NCI-H2029 (cell line): Measurements from ENCODE around the gene SH3D19.
A peak's percentile ranks its signal among the peaks of the same experiment; 100 is the strongest.
"Not testable (repeated sequence)": the region's sequence is repeated elsewhere in the genome, so short reads cannot be mapped to it uniquely, and the experiment has no call there.

Experiments used
- DNase-seq: peaks from one replicate; lab custom pipeline; 2025; lab: John Stamatoyannopoulos, UW

The SH3D19 gene

DNA sequence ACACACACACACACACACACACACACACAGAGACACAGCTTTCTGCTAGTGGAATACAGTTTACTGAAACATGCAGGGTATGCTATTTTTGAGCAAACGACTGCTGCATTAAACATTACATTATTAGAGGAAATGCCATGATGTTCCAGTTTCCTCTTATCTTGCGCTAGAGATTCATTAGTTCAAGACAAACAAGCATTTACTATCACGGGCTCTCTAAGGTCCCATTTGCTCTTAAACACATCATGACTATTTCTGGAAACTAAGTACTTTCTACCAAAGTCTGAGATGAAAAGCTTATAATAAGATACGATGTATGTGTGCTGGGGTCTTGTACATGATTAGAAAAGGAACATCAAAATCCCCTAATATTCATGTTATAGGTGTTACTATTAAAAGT is 177.1 kb downstream of the SH3D19 start:
- no peak for DNase-seq

DNA sequence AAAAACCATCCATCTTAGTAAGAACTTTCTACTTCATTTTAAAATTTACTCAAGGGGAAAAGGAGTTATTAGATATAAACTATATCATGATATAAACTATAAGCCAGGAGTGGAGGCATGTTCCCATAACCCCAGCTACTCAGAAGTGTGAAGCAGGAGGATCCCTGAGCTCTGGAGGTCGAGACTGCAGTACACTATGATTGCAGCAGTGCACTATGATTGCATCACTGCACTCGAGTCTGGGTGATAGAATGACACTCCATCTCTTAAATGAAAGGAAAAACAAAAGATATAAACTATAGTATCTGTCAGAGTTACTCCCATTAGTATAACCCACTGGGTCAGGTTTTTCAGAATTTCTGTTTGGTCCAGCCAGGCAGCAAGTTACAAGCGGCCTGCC is 178.4 kb downstream of the SH3D19 start:
- no peak for DNase-seq

DNA sequence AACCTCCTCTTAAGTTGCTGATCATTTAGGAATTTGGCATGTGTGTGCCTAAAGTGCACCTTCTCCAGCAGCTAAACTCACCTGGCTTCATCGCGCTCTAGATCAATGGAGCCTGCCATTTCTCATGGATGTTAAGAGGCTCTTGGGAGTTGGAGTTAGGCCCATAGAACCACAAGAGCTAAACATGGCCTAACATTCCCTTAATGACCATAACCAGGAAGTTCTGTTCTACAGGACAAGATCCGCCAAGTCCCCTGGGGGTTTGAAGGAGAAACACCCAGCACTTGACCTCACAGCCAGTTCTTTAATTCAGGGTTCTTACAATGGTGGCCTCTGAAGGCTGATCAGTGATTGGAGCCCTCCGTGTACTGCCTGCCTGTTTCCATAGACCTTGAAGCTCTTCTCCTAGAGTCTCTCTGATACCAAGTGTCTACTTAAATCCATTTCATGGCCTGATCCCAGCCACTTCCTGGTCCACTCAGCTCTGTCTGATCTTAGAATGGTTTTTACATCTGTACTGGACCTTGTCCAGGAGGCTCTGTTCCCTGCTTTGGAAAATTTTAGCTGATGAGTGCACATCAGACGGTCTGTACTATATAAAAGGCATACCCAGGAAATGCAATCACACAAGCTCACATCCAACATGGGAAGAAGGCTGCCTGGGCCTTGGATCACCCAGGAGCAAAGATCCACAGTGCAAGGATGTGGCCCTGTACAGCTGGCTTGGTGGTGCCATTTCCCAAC is 180.9 kb downstream of the SH3D19 start:
- no peak for DNase-seq

GRCh38 chr4:151143811-151144210 is 181.6 kb downstream of the SH3D19 start:
- DNase-seq: no peak

DNA sequence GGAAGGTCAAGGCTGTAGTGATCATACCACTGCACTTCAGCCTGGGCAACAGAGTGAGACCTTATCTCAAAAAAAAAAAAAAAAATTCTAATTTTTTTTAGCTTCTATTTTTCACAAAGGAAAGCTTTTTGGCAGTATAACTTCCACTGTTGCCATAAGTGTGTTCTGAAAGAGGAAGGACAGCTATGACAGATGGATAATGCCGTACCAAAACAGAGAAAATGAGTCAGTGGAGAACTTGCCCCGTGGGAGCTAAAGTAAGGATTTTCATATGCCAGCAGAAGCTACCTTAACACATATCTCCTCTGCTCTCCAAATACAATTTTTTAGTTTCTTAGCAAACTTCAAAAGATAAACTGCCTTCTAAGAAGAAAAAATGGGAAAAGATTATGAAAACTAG is 182.2 kb downstream of the SH3D19 start:
- DNase-seq: no peak

DNA sequence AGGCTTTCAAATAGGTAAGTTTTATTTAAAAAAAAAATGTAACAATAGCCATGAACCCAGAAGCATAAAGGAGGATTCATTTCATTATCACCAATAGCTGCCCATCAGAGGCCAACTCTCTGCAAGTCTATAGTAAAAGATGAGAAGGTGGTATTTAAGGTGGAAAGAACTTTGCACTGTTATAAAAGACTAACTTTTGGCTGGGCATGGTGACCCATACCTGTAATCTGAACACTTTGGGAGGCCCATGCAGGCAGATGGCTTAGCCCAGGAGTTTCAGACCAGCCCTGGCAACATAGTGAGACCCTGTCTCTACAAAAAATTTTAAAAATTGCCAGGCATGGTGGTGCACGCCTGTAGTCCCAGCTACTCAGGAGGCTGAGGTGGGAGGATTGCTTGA is 182.6 kb downstream of the SH3D19 start:
- no peak for DNase-seq

GRCh38 chr4:151139814-151140213 is 185.6 kb downstream of the SH3D19 start:
- no peak for DNase-seq

- DNase-seq: not testable (repeated sequence)
These were observed 189.4 kb downstream of the SH3D19 start for GRCh38 chr4:151136048-151136447.

- no peak for DNase-seq
These were observed 192.1 kb downstream of the SH3D19 start for GRCh38 chr4:151133311-151133710.

DNA sequence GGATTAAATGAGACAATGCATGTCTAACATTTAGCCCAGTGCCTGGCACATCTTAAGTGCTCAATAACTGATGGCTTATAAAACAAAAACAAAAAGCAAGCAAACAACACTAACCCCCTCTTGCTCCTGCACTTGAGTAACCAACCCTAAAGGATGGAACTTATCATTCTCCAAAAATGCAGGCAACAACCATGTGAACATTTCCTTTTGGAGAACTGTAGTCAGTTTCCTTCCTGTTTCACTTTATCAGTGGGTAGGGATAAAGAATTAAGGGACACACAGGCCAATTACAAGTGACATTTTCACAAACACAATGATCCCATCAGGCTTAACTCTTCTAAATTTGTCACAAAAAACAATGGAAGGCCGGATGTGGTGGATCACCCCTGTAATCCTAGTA is 195.6 kb downstream of the SH3D19 start:
- DNase-seq: no peak

DNA sequence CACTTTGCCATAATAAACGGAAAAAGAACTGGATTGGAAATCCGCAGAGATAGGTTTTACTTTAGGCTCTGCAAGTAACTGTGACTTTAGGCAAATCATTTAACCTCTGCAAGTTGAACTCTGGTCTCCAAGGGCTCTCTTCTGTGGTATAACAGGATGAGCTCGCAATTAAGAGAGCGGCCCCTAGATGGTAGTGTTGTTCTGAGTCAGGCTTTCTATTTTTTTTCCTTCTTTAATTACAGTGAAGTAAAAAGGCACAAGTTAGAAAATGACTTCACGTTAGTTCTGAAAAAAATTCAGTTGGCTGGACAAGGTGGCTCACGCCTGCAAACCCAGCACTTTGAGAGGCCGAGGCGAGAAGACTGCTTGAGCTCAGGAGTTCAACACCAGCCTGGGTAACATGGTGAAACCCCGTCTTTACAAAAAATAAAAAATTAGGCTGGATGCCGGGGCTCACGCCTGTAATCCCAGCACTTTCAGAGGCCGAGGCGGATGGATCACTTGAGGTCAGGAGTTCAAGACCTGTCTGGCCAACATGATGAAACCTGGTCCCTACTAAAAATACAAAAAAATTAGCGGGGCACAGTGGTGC is 207.9 kb downstream of the SH3D19 start:
- DNase-seq: peak; percentile 22

DNA sequence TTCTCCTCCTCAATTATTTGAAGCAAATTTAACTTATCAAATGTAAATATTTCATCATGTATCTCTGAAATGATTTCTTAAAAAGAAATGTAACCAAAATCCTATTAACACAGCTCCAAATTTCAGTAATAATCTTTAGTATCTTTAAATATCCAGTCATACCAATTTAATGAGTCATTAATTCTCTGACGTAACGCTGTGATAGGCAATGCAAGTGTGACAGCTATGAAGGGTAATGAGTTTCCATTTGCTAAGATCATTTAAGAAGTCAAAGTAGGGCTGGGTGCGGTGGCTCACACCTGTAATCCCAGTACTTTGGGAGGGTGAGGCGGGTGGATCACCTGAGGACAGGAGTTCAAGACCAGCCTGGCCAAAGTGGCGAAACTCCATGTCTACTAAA is 210.4 kb downstream of the SH3D19 start:
- no peak for DNase-seq

- DNase-seq: no peak
These were observed 211.1 kb downstream of the SH3D19 start for GRCh38 chr4:151114338-151114737.

DNA sequence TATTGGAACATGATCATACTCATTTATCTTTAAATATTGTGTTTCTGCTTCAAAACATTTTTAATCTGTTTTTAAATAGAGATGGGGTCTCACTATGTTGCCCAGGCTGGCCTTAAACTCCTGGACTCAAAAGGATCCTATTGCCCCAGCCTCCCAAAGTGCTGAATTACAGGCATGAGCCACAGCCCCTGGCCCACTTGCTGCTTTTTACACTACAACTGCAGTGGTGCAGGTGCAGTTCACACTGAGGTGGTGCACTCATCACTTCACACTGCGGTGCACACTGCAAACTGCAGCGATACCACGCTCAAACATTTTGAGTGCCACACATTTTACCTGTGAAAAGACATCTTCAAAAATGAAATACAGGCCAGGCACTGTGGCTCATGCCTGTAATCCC is 215.2 kb downstream of the SH3D19 start:
- no peak for DNase-seq

- no peak for DNase-seq
These were observed 218.3 kb downstream of the SH3D19 start for GRCh38 chr4:151107063-151107462.

GRCh38 chr4:151105454-151106032 is 219.9 kb downstream of the SH3D19 start:
- DNase-seq: no peak

DNA sequence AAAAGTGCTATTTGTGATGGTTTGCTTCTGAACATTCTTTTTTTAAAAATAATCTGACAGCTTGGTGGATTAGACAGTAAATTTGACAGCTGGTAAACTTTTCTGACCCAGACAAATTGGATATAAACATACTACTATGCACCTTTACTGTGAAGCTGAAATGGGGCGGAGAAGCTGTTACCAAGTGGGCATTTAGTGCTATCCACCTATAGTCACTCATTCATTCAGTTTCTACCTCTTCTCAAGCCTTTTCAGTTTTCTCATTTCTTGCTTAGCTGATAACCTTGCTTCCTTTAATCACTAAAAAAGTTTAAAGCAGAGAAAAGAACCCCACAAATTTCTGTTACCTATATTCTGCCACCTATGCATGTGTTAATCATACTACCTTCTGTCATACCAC is 220.8 kb downstream of the SH3D19 start:
- DNase-seq: no peak

DNA sequence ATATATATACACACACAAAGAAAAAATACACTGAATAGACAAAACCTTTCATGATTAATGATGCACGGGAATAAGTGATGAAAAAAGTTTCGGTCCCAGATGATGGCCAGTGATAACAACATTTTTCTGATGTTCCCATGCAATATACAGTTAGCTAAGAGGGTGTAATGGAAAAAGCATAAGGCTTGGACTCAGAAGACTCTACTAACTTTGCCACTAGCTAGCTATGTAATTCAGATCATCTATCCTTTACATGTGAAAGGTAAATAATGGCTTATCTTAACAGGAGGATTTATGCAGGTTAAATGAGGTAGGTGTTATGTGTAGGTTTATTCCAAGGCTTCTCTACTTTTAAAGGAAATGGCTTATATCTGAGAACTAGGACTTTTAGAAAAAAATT is 221.6 kb downstream of the SH3D19 start:
- DNase-seq: no peak

DNA sequence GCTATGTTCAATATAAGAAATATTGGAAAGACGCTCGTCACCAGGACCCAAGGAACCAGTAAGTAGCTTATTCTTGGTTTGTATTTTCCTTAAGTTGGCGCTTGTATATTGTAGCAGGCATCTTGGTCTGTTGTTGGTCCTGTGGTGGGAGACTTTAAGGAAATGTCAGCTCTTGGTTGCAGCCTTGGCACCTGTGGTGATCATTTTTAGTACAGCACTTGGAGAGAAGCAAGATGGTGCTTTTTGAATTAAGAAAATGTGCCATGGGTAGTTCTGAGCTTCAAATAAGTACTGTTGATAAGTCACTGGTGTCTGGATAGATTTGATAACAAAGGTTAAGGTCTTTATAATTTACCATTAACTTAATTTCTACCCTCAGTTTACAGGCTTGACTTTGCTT is 224.9 kb downstream of the SH3D19 start:
- DNase-seq: no peak

DNA sequence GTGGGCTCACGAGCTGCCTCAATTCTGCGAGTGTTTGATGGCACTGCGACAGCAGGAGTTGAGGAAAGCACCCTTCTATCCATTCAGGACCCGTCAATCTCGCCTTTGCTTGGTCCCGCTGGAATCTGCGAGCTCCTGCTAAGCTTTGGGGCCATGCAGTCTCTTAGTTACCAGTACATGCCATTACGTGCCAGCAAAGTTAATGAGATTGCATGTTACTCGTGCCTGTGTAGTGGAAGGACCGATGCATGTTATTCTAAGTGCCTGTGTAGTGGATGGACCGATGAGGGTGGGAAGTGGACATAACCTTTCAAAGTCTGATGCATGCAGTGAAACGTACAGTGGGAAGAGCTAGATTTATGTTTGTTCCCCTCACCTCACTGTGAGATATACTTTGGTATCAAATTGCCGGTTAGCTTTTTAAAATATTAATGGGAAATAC is 225.4 kb downstream of the SH3D19 start:
- no peak for DNase-seq

GRCh38 chr4:151099229-151099975 is 226.0 kb downstream of the SH3D19 start, which contains the start of gene RPS3A:
RPS3A (plus strand) TSS chr4:151099628; CDS start chr4:151099653, 25 bp downstream.
- DNase-seq: peak; percentile 92

GRCh38 chr4:151098979-151099228 is 226.5 kb downstream of the SH3D19 start:
- no peak for DNase-seq

DNA sequence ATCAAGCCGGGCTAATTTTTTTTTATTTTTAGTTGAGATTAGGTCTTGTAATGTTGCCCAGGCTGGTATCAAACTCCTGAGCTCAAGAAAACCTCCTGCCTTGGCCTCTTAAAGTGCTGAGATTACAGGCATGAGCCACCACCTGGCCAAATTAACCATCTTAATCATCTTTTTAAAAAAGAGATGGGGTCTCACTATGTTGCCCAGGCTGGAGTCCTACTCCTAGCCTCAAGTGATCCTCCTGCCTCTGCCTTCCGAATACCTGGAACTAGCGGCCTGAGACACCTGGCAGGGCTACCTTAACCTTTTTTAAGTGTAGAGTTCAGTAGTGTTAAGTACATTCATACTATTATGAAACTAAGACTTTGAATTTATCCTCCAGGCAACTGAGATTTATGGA is 227.6 kb downstream of the SH3D19 start:
- no peak for DNase-seq
